IMR-90 (cell line): ENCODE data around the gene CDK18. TPM values are rescaled to one million over a fixed set of nuclear protein-coding genes. Genes with fewer than 3 reads are reported as not detected.

Experiments used
- ATAC-seq: fragments of 200-7000 bp; cut with Tn5 transposase; 2 replicates; pipeline ENCODE4 v1.9.1; 2020; ENCODE audit warnings: low read depth, mild to moderate bottlenecking, moderate library complexity
- BruUV-seq: library from RNA; stranded (reverse); fragments of 400-500 nt; replicated peaks from 2 replicates; lab custom pipeline; 2021; lab: Mats Ljungman, UMichigan
- CTCF ChIA-PET: fragments of 300-600 bp; formaldehyde crosslinking; extraction: SDS; loops from one replicate; lab custom pipeline; 2021; ENCODE audit warnings: antibody characterized with exemption; lab: Yijun Ruan, JAX
- POLR2A ChIA-PET: fragments of 300-600 bp; sonication (Branson Sonifier 250); formaldehyde crosslinking; loops from one replicate; lab custom pipeline; 2022; ENCODE audit warnings: antibody characterized with exemption; ENCODE audit not compliant: unreplicated experiment; lab: Charles Lee
- DNase-seq: peaks from one replicate; pipeline ENCODE4 v3.0.0; 2013
- H2AFZ ChIP-seq: replicated peaks from 2 replicates; pipeline ENCODE3; 2013; ENCODE audit warnings: low read length, mild to moderate bottlenecking; ENCODE audit not compliant: poor library complexity
- H2AK5ac ChIP-seq: 2 replicates; pipeline ENCODE4 v1.6.1; 2013; ENCODE audit warnings: low read depth, low read length, inconsistent platforms
- H2AK9ac ChIP-seq: replicated peaks from 2 replicates; pipeline ENCODE3; 2013; ENCODE audit warnings: mild to moderate bottlenecking, low read depth, low read length, moderate library complexity; ENCODE audit not compliant: poor library complexity
- H2BK120ac ChIP-seq: 2 replicates; pipeline ENCODE4 v1.6.1; 2013; ENCODE audit warnings: low read depth, low read length, inconsistent platforms
- H2BK15ac ChIP-seq: 3 replicates; pipeline ENCODE4 v1.6.1; 2013; ENCODE audit warnings: low read depth, low read length, inconsistent platforms
- H2BK20ac ChIP-seq: 2 replicates; pipeline ENCODE4 v1.6.1; 2013; ENCODE audit warnings: low read depth, mild to moderate bottlenecking, inconsistent platforms, low read length, moderate library complexity
- H2BK5ac ChIP-seq: 2 replicates; pipeline ENCODE4 v1.6.1; 2013; ENCODE audit warnings: mild to moderate bottlenecking, low read depth, low read length, inconsistent platforms; ENCODE audit not compliant: poor library complexity, severe bottlenecking
- H3K14ac ChIP-seq: replicated peaks from 2 replicates; pipeline ENCODE4 v1.6.1; 2013; ENCODE audit warnings: low read depth, low read length, inconsistent platforms
- H3K18ac ChIP-seq: 2 replicates; pipeline ENCODE4 v1.6.1; 2013; ENCODE audit warnings: low read depth, low read length, control low read depth
- H3K23ac ChIP-seq: 2 replicates; pipeline ENCODE4 v1.6.1; 2013; ENCODE audit warnings: low read depth, low read length, inconsistent platforms
- H3K27ac ChIP-seq: 2 replicates; pipeline ENCODE4 v1.5.1; 2013; ENCODE audit warnings: mild to moderate bottlenecking, control low read depth, low read length; ENCODE audit not compliant: insufficient read depth
- H3K27me3 ChIP-seq: 2 replicates; pipeline ENCODE4 v1.6.1; 2013; ENCODE audit warnings: low read length; ENCODE audit not compliant: control insufficient read depth, insufficient read depth
- H3K36me3 ChIP-seq: 2 replicates; pipeline ENCODE4 v1.6.1; 2013; ENCODE audit warnings: low read length, mixed read lengths; ENCODE audit not compliant: control insufficient read depth, insufficient read depth
- H3K4ac ChIP-seq: 2 replicates; pipeline ENCODE4 v1.6.1; 2013; ENCODE audit warnings: low read depth, low read length, inconsistent platforms
- H3K4me1 ChIP-seq: 2 replicates; pipeline ENCODE4 v1.6.1; 2013; ENCODE audit warnings: low read length, mixed read lengths; ENCODE audit not compliant: control insufficient read depth, insufficient read depth
- H3K4me2 ChIP-seq: 2 replicates; pipeline ENCODE4 v1.6.1; 2013; ENCODE audit warnings: low read depth, mild to moderate bottlenecking, control low read depth, low read length, moderate library complexity
- H3K4me3 ChIP-seq: 2 replicates; pipeline ENCODE4 v1.5.1; 2013; ENCODE audit warnings: low read depth, mild to moderate bottlenecking, control low read depth, low read length, moderate library complexity; ENCODE audit not compliant: insufficient read depth
- H3K56ac ChIP-seq: 2 replicates; pipeline ENCODE4 v1.6.1; 2013; ENCODE audit warnings: low read length, inconsistent platforms; ENCODE audit not compliant: insufficient read depth; ENCODE audit errors: extremely low read depth
- H3K79me1 ChIP-seq, 2 experiments: 2 replicates each; pipeline ENCODE4 v1.6.1; 2013; ENCODE audit warnings: low read length in 2 of 2, inconsistent platforms in 1 of 2, low read depth in 1 of 2
- H3K9ac ChIP-seq: 2 replicates; pipeline ENCODE4 v1.6.1; 2013; ENCODE audit warnings: low read depth, low read length, control low read depth
- H3K9me1 ChIP-seq: 2 replicates; pipeline ENCODE4 v1.6.1; 2013; ENCODE audit warnings: low read length, inconsistent platforms; ENCODE audit not compliant: insufficient read depth
- H3K9me3 ChIP-seq: 2 replicates; pipeline ENCODE4 v1.6.1; 2013; ENCODE audit warnings: low read length; ENCODE audit not compliant: control insufficient read depth, insufficient read depth
- H4K20me1 ChIP-seq: 2 replicates; pipeline ENCODE4 v1.6.1; 2013; ENCODE audit warnings: low read length, inconsistent platforms; ENCODE audit not compliant: insufficient read depth
- H4K5ac ChIP-seq: 2 replicates; pipeline ENCODE4 v1.6.1; 2013; ENCODE audit warnings: mild to moderate bottlenecking, low read depth, low read length, control low read depth
- H4K8ac ChIP-seq, 2 experiments: 2 replicates each; pipeline ENCODE4 v1.6.1; 2013; ENCODE audit warnings: low read depth in 2 of 2, low read length in 2 of 2, control low read depth in 1 of 2, inconsistent platforms in 1 of 2
- H4K91ac ChIP-seq: 2 replicates; pipeline ENCODE4 v1.6.1; 2013; ENCODE audit warnings: low read depth, low read length, inconsistent platforms; ENCODE audit not compliant: insufficient read depth
- BHLHE40 ChIP-seq: fragments of 150-350 bp; IDR thresholded peaks from 2 replicates; pipeline ENCODE4 v1.6.1; 2016; ENCODE audit warnings: mild to moderate bottlenecking, low read depth, low read length
- MAZ ChIP-seq: IDR thresholded peaks from 2 replicates; pipeline ENCODE4 v1.6.1; 2012; ENCODE audit warnings: low read depth, mild to moderate bottlenecking, low read length, improper control_type of control experiment, moderate library complexity, borderline replicate concordance
- NFE2L2 ChIP-seq: fragments of 150-350 bp; IDR thresholded peaks from 2 replicates; pipeline ENCODE4 v1.6.1; 2016; ENCODE audit warnings: low read depth, mild to moderate bottlenecking, low read length
- POLR2A ChIP-seq: IDR thresholded peaks from 2 replicates; pipeline ENCODE4 v1.6.1; 2012; ENCODE audit warnings: mild to moderate bottlenecking, low read depth, low read length
- RCOR1 ChIP-seq: IDR thresholded peaks from 2 replicates; pipeline ENCODE4 v1.6.1; 2012; ENCODE audit warnings: mild to moderate bottlenecking, low read length, improper control_type of control experiment; ENCODE audit not compliant: insufficient replicate concordance
- RFX5 ChIP-seq: IDR thresholded peaks from 2 replicates; pipeline ENCODE4 v1.8.0; 2012; ENCODE audit warnings: low read depth, mild to moderate bottlenecking, low read length, moderate library complexity
- SMC3 ChIP-seq: fragments of 150-350 bp; IDR thresholded peaks from 2 replicates; pipeline ENCODE4 v1.6.1; 2016; ENCODE audit warnings: low read depth, mild to moderate bottlenecking, antibody characterized with exemption, low read length, moderate library complexity
- USF2 ChIP-seq: fragments of 150-350 bp; IDR thresholded peaks from 2 replicates; pipeline ENCODE4 v1.6.1; 2017; ENCODE audit warnings: mild to moderate bottlenecking, antibody characterized with exemption, low read length, low read depth
- whole genome bisulfite sequencing, 2 experiments: methylation state at CpG; one replicate each; pipeline versions ENCODE4 v1.1.5 to v1.1.7; 2013; ENCODE audit warnings: missing lambda C conversion rate in 2 of 2; ENCODE audit not compliant: insufficient read length in 1 of 2; ENCODE audit errors: extremely low coverage in 2 of 2; 5-methylcytosine and 5-hydroxymethylcytosine counted together
- dilution Hi-C: fragments of 300-500 bp; cut with HindIII; formaldehyde crosslinking; loops from one replicate; pipeline ENCODE4 v1.14.3; 2018; ENCODE audit warnings: low sequenced_read_pairs; ENCODE audit not compliant: unreplicated experiment
- in situ Hi-C: fragments of 300-500 bp; cut with MboI; formaldehyde crosslinking; loops from 3 replicates; pipeline ENCODE4 v1.14.3; 2019; ENCODE audit warnings: low sequenced_read_pairs, inconsistent platforms, mixed read lengths
- intact Hi-C: fragments of 100-400 bp; cut with micrococcal nuclease; formaldehyde crosslinking; loops from 2 replicates; pipeline ENCODE4 v1.10.0; 2022
- polyA plus RNA-seq, 3 experiments: library from polyadenylated mRNA; depleted of rRNA; stranded (reverse); fragments of >200 nt; gene quantifications; 2 replicates each; pipeline ENCODE4 v1.2.3, GENCODE V29; 2012; ENCODE audit warnings: low replicate concordance in 1 of 3
- total RNA-seq: library from RNA; depleted of rRNA; stranded (reverse); fragments of >200 nt; gene quantifications from 2 replicates; pipeline ENCODE4 v1.2.3, GENCODE V29; 2012

CDK18 gene
- total and polyA plus RNA-seq, 2 of the 4 experiments (the other 2 are of a cell fraction), result 0.18 to 0.48 TPM

GRCh38 chr1:205492774-205493173 lies 11.7 kb upstream of the CDK18 start:
- Histone ChIP-seq H4K5ac (no peak overlapping the region), H2BK5ac (no peak overlapping the region), H3K4me1 (peaks cover 3% of the 10 kb centered on the region; the same call in 1 of the 2 replicates), H2BK120ac (no peak overlapping the region), H3K9me3 (no peaks in the 10 kb centered on the region), H3K14ac (no peak overlapping the region), H3K4ac (no peak overlapping the region), H3K27ac (no peak overlapping the region), H3K4me3 (no peak overlapping the region), H3K36me3 (no peaks in the 10 kb centered on the region), H3K23ac (no peak overlapping the region), H2BK15ac (no peak overlapping the region), H3K9me1 (no peaks in the 10 kb centered on the region), H4K20me1 (no peaks in the 10 kb centered on the region), H2AK9ac (no peak overlapping the region), H3K18ac (no peak overlapping the region), H3K56ac (no peak overlapping the region), H2BK20ac (no peak overlapping the region), H4K8ac (no peak overlapping the region), H2AK5ac (no peak overlapping the region), H3K79me1 (no peaks in the 10 kb centered on the region), H4K91ac (no peak overlapping the region), H2AFZ (peak overlapping the region; percentile 73), H3K9ac (no peak overlapping the region), H3K27me3 (peaks cover 52% of the 10 kb centered on the region), H3K4me2 (no peak overlapping the region)
- dilution Hi-C loops, result no loop called here
- TF ChIP-seq USF2 (no peak), NFE2L2 (no peak), RCOR1 (no peak), POLR2A (no peak), MAZ (no peak), SMC3 (no peak), RFX5 (no peak), BHLHE40 (no peak)
- DNase-seq, result no peak
- no TSS peak for BruUV-seq
- ChIA-PET POLR2A (no interaction called here), CTCF (interaction anchor here (1.0 to 3.7 kb wide), 4 partner anchors 31 to 165 kb away, joined by 3 to 20 read pairs (median 4); no protein-coding TSS in a partner anchor)
- ATAC-seq, result no peak
- 0% methylated on average over 3 of the region's 7 CpGs; no CpG with 5 or more reads in 1 of the 2 experiments for WGBS, 2 experiments
- in situ Hi-C loops, result no loop called here
- intact Hi-C loops, result no loop called here
